Left ventricle myocardium inferior (tissue), 1 donor: Measurements from ENCODE around the gene ZBED6. TPM values are rescaled to one million over a fixed set of nuclear protein-coding genes. Genes with fewer than 3 reads are reported as not detected.

Experiments used
- DNase-seq: peaks from one replicate; pipeline ENCODE4 v3.0.0-alpha.2; 2020
- H3K27ac ChIP-seq: fragments of 200-600 bp; replicated peaks from 2 replicates; pipeline ENCODE4 v1.8.0; 2021
- H3K27me3 ChIP-seq: fragments of 200-600 bp; 2 replicates; pipeline ENCODE4 v1.8.0; 2021; ENCODE audit warnings: low read depth
- H3K36me3 ChIP-seq: fragments of 200-600 bp; 2 replicates; pipeline ENCODE4 v1.8.0; 2021
- H3K4me1 ChIP-seq: fragments of 200-600 bp; 2 replicates; pipeline ENCODE4 v1.8.0; 2021
- H3K4me3 ChIP-seq: fragments of 200-600 bp; 2 replicates; pipeline ENCODE4 v1.8.0; 2021; ENCODE audit warnings: mild to moderate bottlenecking, moderate library complexity
- H3K9me3 ChIP-seq: fragments of 200-600 bp; replicated peaks from 2 replicates; pipeline ENCODE4 v1.8.0; 2021
- intact Hi-C: fragments of 100-400 bp; cut with micrococcal nuclease; formaldehyde crosslinking; loops from one replicate; pipeline ENCODE4 v1.11.0; 2022
- total RNA-seq: library from RNA; stranded (reverse); fragmentation: NEBNext Ultra II Directional; extraction: Animal tissue kit (Norgen Biotek cat#: 25700); gene quantifications from one replicate; pipeline ENCODE4 v1.2.1, GENCODE V29; 2021
- TF ChIP-seq, protein P1 (sequence below): fragments of 200-600 bp; IDR thresholded peaks from 2 replicates; pipeline ENCODE4 v1.8.0; 2021; ENCODE audit warnings: antibody characterized with exemption, mild to moderate bottlenecking, borderline replicate concordance
- donor health status: DM: no; HTN: yes; CAD: no; lungs with severe emphysema.

ZBED6 gene
- total RNA-seq, 1 donor from 2014 or later, result 11.1 TPM

DNA sequence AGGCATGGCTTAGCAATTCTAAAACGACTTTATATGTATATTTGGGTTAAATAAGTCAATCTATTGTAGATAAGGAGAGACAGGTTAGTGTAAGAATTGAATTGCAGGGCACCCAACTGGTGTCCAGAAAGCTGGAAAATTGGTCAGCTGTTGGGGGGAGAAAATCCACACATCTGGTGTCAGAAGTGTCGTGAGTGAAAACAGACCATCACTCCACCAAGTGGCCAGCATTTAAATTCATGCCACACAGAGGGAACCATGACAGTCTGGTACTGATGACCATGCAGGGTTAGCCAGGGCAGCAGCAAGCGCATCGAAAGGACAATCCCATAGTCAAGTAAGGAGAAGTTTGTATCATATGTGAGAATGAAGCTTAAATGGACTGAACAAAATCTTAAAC is 18.8 kb upstream of the ZBED6 start:
- DNase-seq, result no peak
- H3K9me3 ChIP-seq, result no peaks in the 10 kb centered on the region
- no peaks in the 10 kb centered on the region for H3K36me3 ChIP-seq
- intact Hi-C loops, result no loop called here
- H3K4me1 ChIP-seq, result peaks cover 2% of the 10 kb centered on the region
- H3K4me3 ChIP-seq, result no peak overlapping the region
- no peaks in the 10 kb centered on the region for H3K27me3 ChIP-seq
- no peak overlapping the region for H3K27ac ChIP-seq
- TF ChIP-seq, protein P1, sequence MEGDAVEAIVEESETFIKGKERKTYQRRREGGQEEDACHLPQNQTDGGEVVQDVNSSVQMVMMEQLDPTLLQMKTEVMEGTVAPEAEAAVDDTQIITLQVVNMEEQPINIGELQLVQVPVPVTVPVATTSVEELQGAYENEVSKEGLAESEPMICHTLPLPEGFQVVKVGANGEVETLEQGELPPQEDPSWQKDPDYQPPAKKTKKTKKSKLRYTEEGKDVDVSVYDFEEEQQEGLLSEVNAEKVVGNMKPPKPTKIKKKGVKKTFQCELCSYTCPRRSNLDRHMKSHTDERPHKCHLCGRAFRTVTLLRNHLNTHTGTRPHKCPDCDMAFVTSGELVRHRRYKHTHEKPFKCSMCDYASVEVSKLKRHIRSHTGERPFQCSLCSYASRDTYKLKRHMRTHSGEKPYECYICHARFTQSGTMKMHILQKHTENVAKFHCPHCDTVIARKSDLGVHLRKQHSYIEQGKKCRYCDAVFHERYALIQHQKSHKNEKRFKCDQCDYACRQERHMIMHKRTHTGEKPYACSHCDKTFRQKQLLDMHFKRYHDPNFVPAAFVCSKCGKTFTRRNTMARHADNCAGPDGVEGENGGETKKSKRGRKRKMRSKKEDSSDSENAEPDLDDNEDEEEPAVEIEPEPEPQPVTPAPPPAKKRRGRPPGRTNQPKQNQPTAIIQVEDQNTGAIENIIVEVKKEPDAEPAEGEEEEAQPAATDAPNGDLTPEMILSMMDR, result peak; percentile 36

DNA sequence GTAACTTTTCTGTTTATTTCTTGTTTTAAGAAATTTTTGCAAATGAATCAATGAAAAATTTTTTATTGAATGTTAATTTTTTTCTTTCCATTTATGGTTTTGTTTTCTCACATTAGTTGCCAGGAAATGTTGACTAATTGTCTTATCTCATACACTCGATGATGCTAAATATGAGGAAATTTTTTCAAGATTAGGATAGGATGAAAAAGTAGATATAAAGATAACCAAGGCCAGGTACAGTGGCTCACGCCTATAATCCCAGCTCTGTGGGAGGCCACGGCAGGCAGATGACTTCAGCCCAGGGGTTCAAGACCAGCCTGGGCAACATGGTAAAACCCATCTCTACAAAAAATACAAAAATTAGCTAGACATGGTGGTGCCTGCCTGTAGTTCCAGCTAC is 17.8 kb upstream of the ZBED6 start:
- intact Hi-C loops, result no loop called here
- Histone ChIP-seq H3K4me1 (no peaks in the 10 kb centered on the region), H3K4me3 (no peak overlapping the region), H3K9me3 (no peaks in the 10 kb centered on the region), H3K27ac (no peak overlapping the region), H3K27me3 (no peaks in the 10 kb centered on the region), H3K36me3 (no peaks in the 10 kb centered on the region)
- no peak for DNase-seq
- TF ChIP-seq, protein P1, result no peak

DNA sequence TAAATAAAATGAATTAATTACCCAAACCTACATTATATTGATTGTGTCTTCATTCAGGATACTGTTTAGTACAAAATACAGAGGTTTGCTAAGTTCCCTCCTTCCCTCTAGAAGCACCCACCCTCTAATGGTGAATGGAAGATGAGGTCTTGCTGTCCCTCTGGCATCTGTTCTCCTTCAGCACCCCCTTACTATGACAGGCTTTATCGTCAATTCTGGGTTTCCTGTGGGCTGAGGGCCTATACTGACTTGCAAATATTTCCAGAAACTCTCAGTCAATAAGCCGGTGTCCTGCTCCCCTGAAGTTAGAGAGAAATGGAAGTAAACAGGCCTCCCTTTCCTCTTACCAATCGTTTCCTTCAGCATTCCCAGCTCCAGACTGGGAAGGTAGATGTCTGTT is 17.3 kb upstream of the ZBED6 start:
- DNase-seq, result no peak
- intact Hi-C loops, result no loop called here
- H3K4me1 ChIP-seq, result no peaks in the 10 kb centered on the region
- no peaks in the 10 kb centered on the region for H3K36me3 ChIP-seq
- TF ChIP-seq, protein P1, result no peak
- H3K9me3 ChIP-seq, result no peaks in the 10 kb centered on the region
- no peaks in the 10 kb centered on the region for H3K27me3 ChIP-seq
- H3K27ac ChIP-seq, result no peak overlapping the region
- H3K4me3 ChIP-seq, result no peak overlapping the region

DNA sequence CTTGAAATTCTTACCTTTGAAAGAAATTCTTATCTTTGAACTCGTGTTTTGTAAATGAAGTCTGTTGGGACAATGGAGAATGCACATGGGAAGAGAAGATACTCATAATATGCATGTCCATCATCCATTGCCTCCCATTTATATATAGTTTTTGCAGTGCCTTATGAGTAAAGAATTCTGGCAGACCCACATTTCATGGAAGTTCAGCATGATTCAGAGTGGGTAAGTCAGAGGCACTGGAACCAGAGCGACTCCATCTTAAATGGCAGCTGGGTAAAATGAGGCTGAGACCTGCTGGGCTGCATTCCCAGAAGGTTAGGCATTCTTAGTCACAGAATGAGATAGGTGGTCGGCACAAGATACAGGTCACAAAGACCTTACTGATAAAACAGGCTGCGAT is 16.6 kb upstream of the ZBED6 start:
- Histone ChIP-seq H3K36me3 (no peaks in the 10 kb centered on the region), H3K4me1 (no peaks in the 10 kb centered on the region), H3K9me3 (no peaks in the 10 kb centered on the region), H3K27me3 (no peaks in the 10 kb centered on the region), H3K4me3 (no peak overlapping the region), H3K27ac (no peak overlapping the region)
- no peak for DNase-seq
- TF ChIP-seq, protein P1, result no peak
- intact Hi-C loops, result no loop called here

DNA sequence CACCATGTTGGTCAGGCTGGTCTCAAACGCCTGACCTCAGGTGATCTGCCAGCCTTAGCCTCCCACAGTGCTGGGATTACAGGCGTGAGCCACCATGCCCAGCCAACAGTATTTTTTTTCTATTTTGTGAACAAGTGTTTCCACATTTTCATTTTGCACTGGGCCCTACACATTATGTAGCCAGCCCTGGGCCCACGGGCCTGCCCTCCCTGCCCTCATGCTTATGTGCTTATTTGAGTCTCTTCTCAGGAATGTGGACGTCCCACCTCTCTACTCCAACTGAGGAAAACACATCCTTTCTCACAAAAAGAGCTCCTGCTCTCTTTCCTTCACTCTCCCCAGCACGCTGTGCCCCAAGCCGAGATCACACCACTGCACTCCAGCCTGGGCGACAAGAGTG is 13.5 kb upstream of the ZBED6 start:
- Histone ChIP-seq H3K27me3 (no peaks in the 10 kb centered on the region), H3K27ac (no peak overlapping the region), H3K36me3 (no peaks in the 10 kb centered on the region), H3K4me1 (no peaks in the 10 kb centered on the region), H3K4me3 (no peak overlapping the region), H3K9me3 (no peaks in the 10 kb centered on the region)
- intact Hi-C loops, result no loop called here
- TF ChIP-seq, protein P1, result no peak
- no peak for DNase-seq

DNA sequence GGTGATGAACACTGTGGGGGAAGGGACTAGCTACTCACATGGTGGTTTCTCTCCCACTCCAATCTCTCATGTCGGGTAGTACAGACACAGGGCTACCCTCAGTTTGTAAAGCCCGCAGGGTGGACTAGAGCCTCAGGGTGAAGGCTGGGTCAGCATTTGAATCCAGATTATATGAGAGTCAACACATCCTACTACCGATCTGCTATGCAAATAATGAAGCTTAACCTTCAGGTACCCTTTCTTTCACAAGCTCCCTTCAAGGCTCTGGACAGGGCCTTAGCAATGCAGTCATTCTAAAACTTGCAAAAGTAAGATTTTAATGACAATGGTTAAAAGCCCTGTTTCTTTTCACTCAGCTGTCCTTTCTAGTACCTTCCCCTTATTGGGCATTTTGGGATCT is 5.5 kb upstream of the ZBED6 start:
- intact Hi-C loops, result no loop called here
- no peak for DNase-seq
- Histone ChIP-seq H3K4me1 (peaks cover 3% of the 10 kb centered on the region), H3K4me3 (no peak overlapping the region), H3K9me3 (no peaks in the 10 kb centered on the region), H3K36me3 (no peaks in the 10 kb centered on the region), H3K27me3 (no peaks in the 10 kb centered on the region), H3K27ac (no peak overlapping the region)
- TF ChIP-seq, protein P1, result no peak
